Heart left ventricle (tissue), 16 donors: ENCODE data around the gene GRIP1. TPM values are rescaled to one million over a fixed set of nuclear protein-coding genes. Genes with fewer than 3 reads are reported as not detected.

Experiments
- ATAC-seq, 4 donors: fragments of 200-7000 bp; cut with Tn5 transposase; one replicate each; pipeline ENCODE4 v1.9.1; 2020 to 2022; ENCODE audit warnings: moderate library complexity in 4 of 4, mild to moderate bottlenecking in 3 of 4, moderate number of reproducible peaks in 1 of 4
- DNase-seq, 5 donors: peaks; one replicate each; pipeline ENCODE4 v3.0.0-alpha.2; 2020
- H3K27ac ChIP-seq, 12 donors: fragments of 200-600 bp; sonication (generic) in 4 of 12; one replicate each; pipeline versions ENCODE4 v1.5.0 to v1.8.0; 2016 to 2022; ENCODE audit warnings: mild to moderate bottlenecking in 2 of 12
- H3K27me3 ChIP-seq, 9 donors: fragments of 200-600 bp; sonication (generic) in 2 of 9; one replicate each; pipeline versions ENCODE4 v1.5.1 to v1.8.0; 2016 to 2022; ENCODE audit warnings: mild to moderate bottlenecking in 3 of 9
- H3K36me3 ChIP-seq, 9 donors: fragments of 200-600 bp; sonication (generic) in 2 of 9; one replicate each; pipeline versions ENCODE4 v1.5.0 to v1.8.0; 2018 to 2022; ENCODE audit warnings: mild to moderate bottlenecking in 2 of 9
- H3K4me1 ChIP-seq, 12 donors: fragments of 200-600 bp; sonication (generic) in 4 of 12; one replicate each; pipeline versions ENCODE4 v1.5.0 to v1.8.0; 2016 to 2022; ENCODE audit warnings: mild to moderate bottlenecking in 3 of 12
- H3K4me3 ChIP-seq, 12 donors: fragments of 200-600 bp; sonication (generic) in 4 of 12; one replicate each; pipeline versions ENCODE4 v1.5.0 to v1.8.0; 2017 to 2022; ENCODE audit warnings: mild to moderate bottlenecking in 9 of 12, moderate library complexity in 4 of 12
- H3K9me3 ChIP-seq, 12 donors: fragments of 200-600 bp; sonication (generic) in 4 of 12; one replicate each; pipeline versions ENCODE4 v1.5.0 to v1.8.0; 2016 to 2022; ENCODE audit warnings: mild to moderate bottlenecking in 1 of 12
- CTCF ChIP-seq, 12 donors: fragments of 200-600 bp; sonication (generic) in 4 of 12; IDR thresholded peaks; one replicate each; pipeline versions ENCODE4 v1.5.0 to v1.8.0; 2018 to 2022; ENCODE audit warnings: antibody characterized with exemption in 12 of 12, mild to moderate bottlenecking in 5 of 12
- POLR2A ChIP-seq, 2 donors: fragments of 450-650 bp; IDR thresholded peaks; one replicate each; pipeline ENCODE4 v1.6.1; 2017; ENCODE audit warnings: antibody characterized with exemption in 2 of 2, mild to moderate bottlenecking in 2 of 2, moderate library complexity in 2 of 2
- WGBS, 4 donors: extraction: QIAGEN DNeasy Blood & Tissue Kit in 2 of 4; methylation state at CpG; one replicate each; pipeline versions ENCODE4 v1.1.5 to v1.1.7; 2013 to 2018; 5-methylcytosine and 5-hydroxymethylcytosine counted together
- intact Hi-C, 10 donors: fragments of 100-400 bp; cut with DNase I; formaldehyde crosslinking; loops; one replicate each; pipeline versions ENCODE4 v1.11.1 to v1.14.2; 2022
- polyA plus RNA-seq, 2 donors: library from polyadenylated mRNA; stranded (reverse); fragments of 200-250 nt; gene quantifications; one replicate each; pipeline ENCODE4 v1.2.3, GENCODE V29; 2013
- total RNA-seq, 9 donors: library from RNA; depleted of rRNA in 2 of 9; stranded (reverse); fragments of >200 nt in 2 of 9; fragmentation: NEBNext Ultra II Directional in 3 of 9; extraction: Animal tissue kit (Norgen Biotek cat#: 25700) in 3 of 9; gene quantifications; one replicate each; pipeline versions ENCODE4 v1.1.0 to v1.2.4, GENCODE V29; 2016 to 2023
- donor health status: ischemic (EF 13 %, LVEDD 7.1; RV severe dilation, severe dysfunction).
- donor health status: healthy with polysubstance abuse.
- donor health status: DM: no; HTN: yes; CAD: no.
- donor health status: DM: no; HTN: no; CAD: no.
- donor health status: ischemic (EF 25% LVEDD 6.9; RV normal size, moderate dysfunction).
- donor health status: ischemic (EF 25% LVEDD 5.7; RV mildly dilated, moderate dysfunction).
- donor health status: healthy.
- donor health status: DM: yes; HTN: yes; CAD: no.
- donor health status: ischemic (EF 35%, LVEDD 5.7; RV mildly dilated, moderate dysfunction).
- donor health status: nonischemic (EF 11% LVEDD 7.7; RV severe dilation, severe dysfunction).
- donor health status: DM: yes; HTN: yes; CAD: no.
- donor health status: PGD.
- donor health status: ischemic (EF 29% LVEDD 5.4; RV normal size, mild dysfunction).
- donor health status: nonischemic (EF 23%, LVEDD 6.1; RV moderate dilation, normal function).

The GRIP1 gene
- total and polyA plus RNA-seq, 11 donors = 0.30 to 8.4 (median 1.5) TPM

GRCh38 chr12:66667906-66668305 lies 11.0 kb downstream of the GRIP1 start:
- ATAC-seq (no peak), DNase-seq (no peak)
- no peak for TF ChIP-seq CTCF (IDR thresholded peaks at IDR 0.05)
- TF ChIP-seq POLR2A (IDR thresholded peaks at IDR 0.05) = no peak
- H3K9me3 ChIP-seq = no peaks in the 10 kb centered on the region
- no peaks in the 10 kb centered on the region for H3K36me3 ChIP-seq
- peaks cover 0 to 3% (median 0%) of the 10 kb centered on the region in 9 donors for H3K27me3 ChIP-seq
- H3K27ac ChIP-seq = no peak overlapping the region
- intact Hi-C loops = no loop called here
- no peaks in the 10 kb centered on the region for H3K4me1 ChIP-seq
- H3K4me3 ChIP-seq = no peak overlapping the region

GRCh38 chr12:66666481-66666880 lies 12.4 kb downstream of the GRIP1 start:
- Histone ChIP-seq H3K27ac (no peak overlapping the region), H3K36me3 (no peaks in the 10 kb centered on the region), H3K27me3 (no peaks in the 10 kb centered on the region), H3K4me3 (no peak overlapping the region), H3K4me1 (no peaks in the 10 kb centered on the region), H3K9me3 (no peaks in the 10 kb centered on the region)
- no peak for DNase-seq
- WGBS, 4 donors = 35 to 52% (median 39%) methylated on average over 1 of the region's 1 CpG
- no peak for ATAC-seq
- TF ChIP-seq POLR2A (IDR thresholded peaks at IDR 0.05) = no peak
- TF ChIP-seq CTCF (IDR thresholded peaks at IDR 0.05) = no peak
- intact Hi-C loops = no loop called here

- Histone ChIP-seq H3K4me1 (no peaks in the 10 kb centered on the region), H3K4me3 (no peak overlapping the region), H3K27me3 (peaks cover 0 to 2% (median 0%) of the 10 kb centered on the region in 9 donors), H3K36me3 (no peaks in the 10 kb centered on the region), H3K9me3 (no peaks in the 10 kb centered on the region), H3K27ac (no peak overlapping the region)
- ATAC-seq (no peak), DNase-seq (no peak)
- WGBS, 4 donors = 74 to 82% (median 76%) methylated on average over 3 of the region's 3 CpGs
- intact Hi-C loops = no loop called here
- TF ChIP-seq CTCF (IDR thresholded peaks at IDR 0.05) (no peak), POLR2A (IDR thresholded peaks at IDR 0.05) (no peak)
These were observed 13.4 kb downstream of the GRIP1 start for GRCh38 chr12:66665435-66665985.

GRCh38 chr12:66664076-66664475 lies 14.8 kb downstream of the GRIP1 start:
- intact Hi-C loops = no loop called here
- Histone ChIP-seq H3K9me3 (no peaks in the 10 kb centered on the region), H3K36me3 (no peaks in the 10 kb centered on the region), H3K4me3 (no peak overlapping the region), H3K27ac (no peak overlapping the region), H3K4me1 (no peaks in the 10 kb centered on the region), H3K27me3 (peaks cover 0 to 4% (median 0%) of the 10 kb centered on the region in 9 donors)
- 59 to 83% (median 68%) methylated on average over 1 of the region's 1 CpG for WGBS, 4 donors
- TF ChIP-seq POLR2A (IDR thresholded peaks at IDR 0.05) = no peak
- no peak for TF ChIP-seq CTCF (IDR thresholded peaks at IDR 0.05)
- ATAC-seq = no peak
- no peak for DNase-seq
